ENCODE data around the gene DCPS.

DNA sequence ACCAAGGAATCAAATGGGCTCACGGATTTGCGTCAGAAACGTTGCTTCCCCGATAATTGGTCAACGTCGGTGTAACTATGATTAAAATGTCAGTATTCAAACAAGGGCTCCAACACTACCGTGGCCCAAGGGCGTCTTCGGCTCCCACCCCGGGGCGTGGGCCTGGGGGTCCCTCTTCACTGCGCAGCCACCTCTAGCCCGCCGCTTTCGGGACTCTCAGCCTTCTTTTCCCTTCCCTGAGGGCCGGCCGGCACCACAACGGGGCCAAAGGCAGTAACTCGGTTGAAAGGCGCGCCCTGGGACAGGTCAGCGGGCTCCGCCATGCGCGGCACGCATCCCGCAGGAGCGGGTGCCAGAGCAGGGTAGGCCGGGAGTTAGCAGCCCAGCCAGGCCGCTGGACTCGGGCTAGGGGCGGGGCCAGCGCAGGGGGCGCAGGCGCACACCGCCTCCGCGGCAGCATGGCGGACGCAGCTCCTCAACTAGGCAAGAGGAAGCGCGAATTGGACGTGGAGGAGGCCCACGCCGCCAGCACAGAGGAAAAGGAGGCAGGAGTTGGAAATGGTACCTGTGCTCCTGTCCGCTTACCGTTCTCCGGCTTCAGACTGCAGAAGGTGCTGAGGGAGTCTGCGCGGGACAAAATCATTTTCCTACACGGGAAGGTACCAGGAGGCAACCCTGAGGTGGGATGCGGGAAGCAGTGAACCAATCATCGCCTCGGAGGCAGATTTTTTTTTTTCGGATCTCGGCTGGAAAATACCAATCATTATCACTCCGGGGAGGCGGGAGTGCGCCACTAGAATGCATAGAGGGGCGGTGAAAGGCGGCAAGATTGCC is at the start of gene DCPS:
- TF ChIP-seq POLR2A (IDR thresholded peaks at IDR 0.05) (peak in 1 of 2 donors; percentile 36), POLR2AphosphoS5 (IDR thresholded peaks at IDR 0.05; ENCODE audit: insufficient read depth in 1 of 2, low read depth in 1 of 2) (peak; percentile 68 to 88)
- TF ChIP-seq, protein P1, sequence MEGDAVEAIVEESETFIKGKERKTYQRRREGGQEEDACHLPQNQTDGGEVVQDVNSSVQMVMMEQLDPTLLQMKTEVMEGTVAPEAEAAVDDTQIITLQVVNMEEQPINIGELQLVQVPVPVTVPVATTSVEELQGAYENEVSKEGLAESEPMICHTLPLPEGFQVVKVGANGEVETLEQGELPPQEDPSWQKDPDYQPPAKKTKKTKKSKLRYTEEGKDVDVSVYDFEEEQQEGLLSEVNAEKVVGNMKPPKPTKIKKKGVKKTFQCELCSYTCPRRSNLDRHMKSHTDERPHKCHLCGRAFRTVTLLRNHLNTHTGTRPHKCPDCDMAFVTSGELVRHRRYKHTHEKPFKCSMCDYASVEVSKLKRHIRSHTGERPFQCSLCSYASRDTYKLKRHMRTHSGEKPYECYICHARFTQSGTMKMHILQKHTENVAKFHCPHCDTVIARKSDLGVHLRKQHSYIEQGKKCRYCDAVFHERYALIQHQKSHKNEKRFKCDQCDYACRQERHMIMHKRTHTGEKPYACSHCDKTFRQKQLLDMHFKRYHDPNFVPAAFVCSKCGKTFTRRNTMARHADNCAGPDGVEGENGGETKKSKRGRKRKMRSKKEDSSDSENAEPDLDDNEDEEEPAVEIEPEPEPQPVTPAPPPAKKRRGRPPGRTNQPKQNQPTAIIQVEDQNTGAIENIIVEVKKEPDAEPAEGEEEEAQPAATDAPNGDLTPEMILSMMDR (IDR thresholded peaks at IDR 0.05) = no peak
